Measurements from ENCODE around the gene ABRAXAS1. TPM values are rescaled to one million over a fixed set of nuclear protein-coding genes. Genes with fewer than 3 reads are reported as not detected.
"Not testable (repeated sequence)": the region's sequence is repeated elsewhere in the genome, so short reads cannot be mapped to it uniquely, and the experiment has no call there.

Gene ABRAXAS1
- 17.6 TPM for polyA plus RNA-seq
- long read RNA-seq, donor 1, full-length matches to known transcripts, result 1 of 1 reads
- long read RNA-seq, donor 1, partial matches to known transcripts, result 0 of 1 reads
- long read RNA-seq, donor 1, other reads (novel, unspliced or antisense), result 0 of 1 reads
- long read RNA-seq, donor 2, full-length matches to known transcripts, result 6 of 28 reads
- long read RNA-seq, donor 2, partial matches to known transcripts, result 22 of 28 reads
- long read RNA-seq, donor 2, other reads (novel, unspliced or antisense), result 0 of 28 reads
- long read RNA-seq, donor 3, full-length matches to known transcripts, result 1 of 1 reads
- long read RNA-seq, donor 3, partial matches to known transcripts, result 0 of 1 reads
- long read RNA-seq, donor 3, other reads (novel, unspliced or antisense), result 0 of 1 reads
- long read RNA-seq, donor 4, result 0 reads
- long read RNA-seq, donor 5, result 0 reads
- long read RNA-seq, donor 6, result 0 reads
- long read RNA-seq, donor 7, result 0 reads
- long read RNA-seq, donor 8, full-length matches to known transcripts, result 2 of 2 reads
- long read RNA-seq, donor 8, partial matches to known transcripts, result 0 of 2 reads
- long read RNA-seq, donor 8, other reads (novel, unspliced or antisense), result 0 of 2 reads
- long read RNA-seq, donor 9, full-length matches to known transcripts, result 3 of 9 reads
- long read RNA-seq, donor 9, partial matches to known transcripts, result 0 of 9 reads
- long read RNA-seq, donor 9, other reads (novel, unspliced or antisense), result 6 of 9 reads
- long read RNA-seq, donor 10, full-length matches to known transcripts, result 2 of 2 reads
- long read RNA-seq, donor 10, partial matches to known transcripts, result 0 of 2 reads
- long read RNA-seq, donor 10, other reads (novel, unspliced or antisense), result 0 of 2 reads
- long read RNA-seq, donor 11, full-length matches to known transcripts, result 1 of 1 reads
- long read RNA-seq, donor 11, partial matches to known transcripts, result 0 of 1 reads
- long read RNA-seq, donor 11, other reads (novel, unspliced or antisense), result 0 of 1 reads

DNA sequence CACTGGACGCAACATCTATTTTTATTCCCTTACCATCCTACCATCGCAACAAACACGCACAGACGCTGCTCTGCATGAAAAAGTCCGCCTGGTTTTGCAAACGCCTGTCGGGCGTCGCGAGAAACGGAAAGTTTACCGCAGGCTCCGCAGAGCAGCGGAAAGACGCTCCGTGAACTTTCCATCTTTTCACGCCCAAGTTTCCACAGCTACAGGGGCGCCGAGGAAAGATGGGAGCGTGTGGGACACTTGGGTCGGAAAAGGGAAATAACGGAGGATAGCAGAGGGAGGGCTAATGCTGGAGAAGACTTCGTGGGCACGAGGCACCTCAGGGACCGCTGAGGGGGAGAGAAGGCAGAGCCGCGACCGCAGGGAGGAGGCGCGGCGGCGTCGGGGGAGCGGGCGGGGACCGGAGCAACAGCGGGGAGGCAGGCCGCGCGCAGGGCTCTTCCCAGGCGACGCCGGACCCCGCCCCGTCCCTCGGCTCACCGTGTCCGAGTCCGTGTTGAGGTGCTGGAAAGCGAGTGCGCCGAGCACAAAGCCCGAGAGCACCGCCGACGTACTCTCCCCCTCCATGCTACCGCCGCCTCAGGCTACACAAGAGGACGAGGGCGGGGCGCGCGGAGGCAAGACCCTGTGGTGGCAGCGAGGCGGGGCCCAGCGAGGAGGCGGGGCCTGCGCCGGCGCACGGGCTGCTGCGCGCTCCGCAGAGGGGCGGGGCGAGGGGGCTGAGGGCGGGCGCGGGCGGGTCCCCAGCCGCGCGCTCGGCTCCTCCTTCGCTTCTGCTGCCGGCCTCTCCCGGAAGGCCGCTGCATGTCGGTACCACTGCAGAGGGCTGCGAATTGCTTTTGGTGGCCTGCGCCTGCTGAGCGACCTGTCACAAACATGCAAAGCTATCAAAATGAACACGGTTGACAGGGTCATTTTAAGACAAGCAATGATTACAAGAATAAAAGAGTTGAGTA, at the start of gene ABRAXAS1:
TSS of gene ABRAXAS1 (minus strand) at position 601 of the 962 bp plus-strand sequence. CDS start at position 573, 28 bp downstream.
- no peaks in the 10 kb centered on the region for H3K27me3 ChIP-seq (ENCODE audit: control insufficient read depth, insufficient read depth, low read length)
- peak; percentile 91 to 97 for DNase-seq
- peak within 1 kb of the TSS; percentile 75 for H3K27ac ChIP-seq (ENCODE audit: low read length)
- H3K4me1 ChIP-seq (ENCODE audit: control insufficient read depth, insufficient read depth, low read length), result peaks cover 4% of the 10 kb centered on the region
- no peaks in the 10 kb centered on the region for H3K36me3 ChIP-seq (ENCODE audit: control insufficient read depth, insufficient read depth, low read length)
- 14% methylated on average over 2 of the region's 93 CpGs for whole genome bisulfite sequencing (ENCODE audit: insufficient coverage, low lambda C conversion rate)
- peak within 1 kb of the TSS; percentile 76 for H3K4me3 ChIP-seq (ENCODE audit: low read length)
- no peaks in the 10 kb centered on the region for H3K9me3 ChIP-seq (ENCODE audit: control insufficient read depth, low read depth, low read length)

GRCh38 chr4:83527671-83528070, 42.8 kb upstream of the ABRAXAS1 start:
- no CpG with 5 or more reads among the region's 2 CpGs for WGBS (ENCODE audit: insufficient coverage, low lambda C conversion rate)
- H3K4me1 ChIP-seq (ENCODE audit: control insufficient read depth, insufficient read depth, low read length), result no peaks in the 10 kb centered on the region
- DNase-seq, result no peak
- H3K27ac ChIP-seq (ENCODE audit: low read length), result no peak overlapping the region
- no peak overlapping the region for H3K4me3 ChIP-seq (ENCODE audit: low read length)
- no peaks in the 10 kb centered on the region for H3K27me3 ChIP-seq (ENCODE audit: control insufficient read depth, insufficient read depth, low read length)
- no peaks in the 10 kb centered on the region for H3K36me3 ChIP-seq (ENCODE audit: control insufficient read depth, insufficient read depth, low read length)
- no peaks in the 10 kb centered on the region for H3K9me3 ChIP-seq (ENCODE audit: control insufficient read depth, low read depth, low read length)

DNA sequence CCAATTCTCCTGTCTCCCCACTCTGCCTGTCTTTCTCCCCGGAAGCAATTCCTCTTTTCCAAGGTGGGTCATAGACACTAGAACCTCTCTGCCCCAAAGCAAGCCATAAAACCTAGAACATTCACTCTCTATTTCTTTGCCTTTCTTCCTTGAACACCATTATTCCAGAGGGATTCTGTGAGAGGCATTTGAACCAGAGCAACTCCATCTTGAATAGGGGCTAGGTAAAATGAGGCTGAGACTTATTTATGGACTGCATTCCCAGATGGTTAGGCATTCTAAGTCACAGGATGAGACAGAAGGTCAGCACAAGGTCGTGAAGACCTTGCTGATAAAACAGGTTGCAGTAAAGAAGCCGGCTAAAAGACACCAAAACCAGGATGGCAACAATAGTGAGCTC, 37.3 kb upstream of the ABRAXAS1 start:
- no CpG with 5 or more reads among the region's 3 CpGs for WGBS (ENCODE audit: insufficient coverage, low lambda C conversion rate)

GRCh38 chr4:83516042-83516772, 31.3 kb upstream of the ABRAXAS1 start:
- no peak overlapping the region for H3K27ac ChIP-seq (ENCODE audit: low read length)
- no peak overlapping the region for H3K4me3 ChIP-seq (ENCODE audit: low read length)
- no CpG with 5 or more reads among the region's 3 CpGs for WGBS (ENCODE audit: insufficient coverage, low lambda C conversion rate)
- H3K27me3 ChIP-seq (ENCODE audit: control insufficient read depth, insufficient read depth, low read length), result no peaks in the 10 kb centered on the region
- no peaks in the 10 kb centered on the region for H3K4me1 ChIP-seq (ENCODE audit: control insufficient read depth, insufficient read depth, low read length)
- DNase-seq, result no peak
- no peaks in the 10 kb centered on the region for H3K9me3 ChIP-seq (ENCODE audit: control insufficient read depth, low read depth, low read length)
- no peaks in the 10 kb centered on the region for H3K36me3 ChIP-seq (ENCODE audit: control insufficient read depth, insufficient read depth, low read length)

More for the DNA sequence above, 37.3 kb upstream of the ABRAXAS1 start:
- Histone ChIP-seq H3K9me3 (ENCODE audit: control insufficient read depth, low read depth, low read length) (no peaks in the 10 kb centered on the region), H3K36me3 (ENCODE audit: control insufficient read depth, insufficient read depth, low read length) (no peaks in the 10 kb centered on the region), H3K27ac (ENCODE audit: low read length) (no peak overlapping the region), H3K4me3 (ENCODE audit: low read length) (no peak overlapping the region), H3K4me1 (ENCODE audit: control insufficient read depth, insufficient read depth, low read length) (no peaks in the 10 kb centered on the region), H3K27me3 (ENCODE audit: control insufficient read depth, insufficient read depth, low read length) (no peaks in the 10 kb centered on the region)
- DNase-seq, result no peak

DNA sequence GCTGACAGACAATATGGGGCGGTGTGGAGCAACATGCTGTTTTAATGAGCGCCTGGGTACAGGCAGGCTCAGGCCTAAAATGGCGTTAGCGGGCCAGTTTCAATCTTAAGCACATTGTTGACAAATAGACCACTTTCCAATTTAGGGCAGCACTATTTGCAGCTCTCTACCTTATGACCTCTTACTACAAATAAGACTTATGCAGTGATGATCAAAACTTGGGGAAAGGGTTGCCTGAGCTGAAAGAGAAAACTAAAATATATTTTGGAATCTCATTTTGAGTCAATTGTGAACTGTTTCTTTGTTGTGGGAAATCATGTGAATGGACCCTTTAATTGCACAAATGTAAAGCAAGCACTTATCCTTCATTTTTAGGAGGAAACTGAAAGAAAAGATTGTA, 25.5 kb upstream of the ABRAXAS1 start:
- no CpG with 5 or more reads among the region's 4 CpGs for WGBS (ENCODE audit: insufficient coverage, low lambda C conversion rate)
- Histone ChIP-seq H3K27me3 (ENCODE audit: control insufficient read depth, insufficient read depth, low read length) (no peaks in the 10 kb centered on the region), H3K4me1 (ENCODE audit: control insufficient read depth, insufficient read depth, low read length) (no peaks in the 10 kb centered on the region), H3K36me3 (ENCODE audit: control insufficient read depth, insufficient read depth, low read length) (no peaks in the 10 kb centered on the region), H3K27ac (ENCODE audit: low read length) (no peak overlapping the region), H3K4me3 (ENCODE audit: low read length) (no peak overlapping the region), H3K9me3 (ENCODE audit: control insufficient read depth, low read depth, low read length) (no peaks in the 10 kb centered on the region)
- no peak for DNase-seq

DNA sequence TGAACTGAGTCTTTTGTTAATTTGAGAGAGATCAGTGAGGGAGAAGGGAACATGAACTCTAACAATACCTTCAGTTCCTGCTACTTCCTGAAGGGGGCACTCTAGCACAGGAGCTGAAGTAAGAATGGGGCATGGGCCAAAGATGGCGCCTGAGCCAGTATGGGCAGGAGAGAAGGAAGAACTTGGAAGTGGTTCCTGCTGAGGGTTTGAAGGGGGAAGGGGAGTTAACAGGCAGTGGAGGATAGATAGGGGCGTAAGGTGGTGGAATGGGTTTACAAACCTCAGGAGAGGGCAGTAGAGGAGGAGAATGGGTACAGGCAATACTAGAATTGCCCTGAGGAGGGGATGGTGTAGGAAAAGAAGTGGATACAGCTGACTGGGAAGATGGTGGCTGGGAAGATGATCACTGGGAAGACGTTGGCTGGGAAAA, 24.3 kb upstream of the ABRAXAS1 start:
- not testable (repeated sequence) for H3K9me3 ChIP-seq (ENCODE audit: control insufficient read depth, low read depth, low read length); H3K4me1 ChIP-seq (ENCODE audit: control insufficient read depth, insufficient read depth, low read length); H3K27me3 ChIP-seq (ENCODE audit: control insufficient read depth, insufficient read depth, low read length); H3K27ac ChIP-seq (ENCODE audit: low read length); H3K36me3 ChIP-seq (ENCODE audit: control insufficient read depth, insufficient read depth, low read length); H3K4me3 ChIP-seq (ENCODE audit: low read length)
- DNase-seq, result peak in 1 of 2 donors; percentile 23
- WGBS (ENCODE audit: insufficient coverage, low lambda C conversion rate), result 69% methylated on average over 3 of the region's 3 CpGs

GRCh38 chr4:83504996-83505395, 20.1 kb upstream of the ABRAXAS1 start:
- H3K4me1 ChIP-seq (ENCODE audit: control insufficient read depth, insufficient read depth, low read length), result peaks cover 11% of the 10 kb centered on the region
- H3K36me3 ChIP-seq (ENCODE audit: control insufficient read depth, insufficient read depth, low read length), result no peaks in the 10 kb centered on the region
- H3K27me3 ChIP-seq (ENCODE audit: control insufficient read depth, insufficient read depth, low read length), result no peaks in the 10 kb centered on the region
- no peak for DNase-seq
- no peak overlapping the region for H3K4me3 ChIP-seq (ENCODE audit: low read length)
- 100% methylated on average over 1 of the region's 10 CpGs for WGBS (ENCODE audit: insufficient coverage, low lambda C conversion rate)
- peak overlapping the region; percentile 32 for H3K27ac ChIP-seq (ENCODE audit: low read length)
- H3K9me3 ChIP-seq (ENCODE audit: control insufficient read depth, low read depth, low read length), result no peaks in the 10 kb centered on the region

- Histone ChIP-seq H3K9me3 (ENCODE audit: control insufficient read depth, low read depth, low read length) (no peaks in the 10 kb centered on the region), H3K4me1 (ENCODE audit: control insufficient read depth, insufficient read depth, low read length) (peaks cover 11% of the 10 kb centered on the region), H3K27me3 (ENCODE audit: control insufficient read depth, insufficient read depth, low read length) (no peaks in the 10 kb centered on the region), H3K27ac (ENCODE audit: low read length) (peak overlapping the region; percentile 32), H3K4me3 (ENCODE audit: low read length) (no peak overlapping the region), H3K36me3 (ENCODE audit: control insufficient read depth, insufficient read depth, low read length) (no peaks in the 10 kb centered on the region)
- peak; percentile 74 to 88 for DNase-seq
- WGBS (ENCODE audit: insufficient coverage, low lambda C conversion rate), result 6% methylated on average over 2 of the region's 4 CpGs
Measured at GRCh38 chr4:83504503-83504902, 19.6 kb upstream of the ABRAXAS1 start.

DNA sequence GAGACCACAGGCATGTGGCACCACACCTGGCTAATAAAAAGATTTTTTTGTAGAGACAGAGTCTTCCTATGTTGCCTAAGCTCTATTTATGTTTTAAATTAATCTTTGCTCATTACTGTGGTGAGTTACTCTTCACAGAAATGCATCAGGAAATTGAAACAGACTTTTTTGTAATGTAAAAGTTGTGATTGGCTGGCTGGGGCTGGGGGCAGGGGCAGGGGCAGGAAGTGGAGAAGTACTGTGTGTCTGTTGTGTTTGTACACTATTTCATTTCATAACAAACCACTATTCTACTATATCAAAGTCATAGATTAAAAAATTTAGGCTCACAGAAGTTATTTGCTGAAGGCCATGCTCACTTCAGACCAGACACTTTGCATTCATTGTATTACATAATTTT, 19.1 kb upstream of the ABRAXAS1 start:
- DNase-seq, result no peak
- peaks cover 11% of the 10 kb centered on the region for H3K4me1 ChIP-seq (ENCODE audit: control insufficient read depth, insufficient read depth, low read length)
- no peaks in the 10 kb centered on the region for H3K9me3 ChIP-seq (ENCODE audit: control insufficient read depth, low read depth, low read length)
- H3K27me3 ChIP-seq (ENCODE audit: control insufficient read depth, insufficient read depth, low read length), result no peaks in the 10 kb centered on the region
- H3K27ac ChIP-seq (ENCODE audit: low read length), result peak overlapping the region; percentile 32
- H3K4me3 ChIP-seq (ENCODE audit: low read length), result no peak overlapping the region
- no peaks in the 10 kb centered on the region for H3K36me3 ChIP-seq (ENCODE audit: control insufficient read depth, insufficient read depth, low read length)
